Heart right ventricle (tissue), 16 donors: ENCODE results near the gene STAM. TPM values are rescaled to one million over a fixed set of nuclear protein-coding genes. Genes with fewer than 3 reads are reported as not detected.

Experiments used
- ATAC-seq, 8 donors: fragments of 200-7000 bp; cut with Tn5 transposase; one replicate each; pipeline ENCODE4 v1.9.1; 2020; ENCODE audit warnings: mild to moderate bottlenecking in 8 of 8, moderate library complexity in 8 of 8, moderate number of reproducible peaks in 1 of 8
- DNase-seq, 2 donors: peaks; one replicate each; pipeline ENCODE4 v3.0.0-alpha.2; 2020
- H3K27ac ChIP-seq, 10 donors: fragments of 200-600 bp; sonication (generic) in 2 of 10; one replicate each; pipeline versions ENCODE4 v1.5.0 to v1.8.0; 2020 to 2022; ENCODE audit warnings: mild to moderate bottlenecking in 3 of 10
- H3K27me3 ChIP-seq, 7 donors: fragments of 200-600 bp; one replicate each; pipeline ENCODE4 v1.8.0; 2021 to 2022; ENCODE audit warnings: mild to moderate bottlenecking in 2 of 7
- H3K36me3 ChIP-seq, 9 donors: fragments of 200-600 bp; sonication (generic) in 1 of 9; one replicate each; pipeline versions ENCODE4 v1.5.0 to v1.8.0; 2020 to 2022; ENCODE audit warnings: mild to moderate bottlenecking in 2 of 9
- H3K4me1 ChIP-seq, 9 donors: fragments of 200-600 bp; sonication (generic) in 1 of 9; one replicate each; pipeline versions ENCODE4 v1.5.0 to v1.8.0; 2020 to 2022; ENCODE audit warnings: mild to moderate bottlenecking in 4 of 9
- H3K4me3 ChIP-seq, 10 donors: fragments of 200-600 bp; sonication (generic) in 2 of 10; one replicate each; pipeline versions ENCODE4 v1.5.0 to v1.8.0; 2020 to 2022; ENCODE audit warnings: mild to moderate bottlenecking in 7 of 10, moderate library complexity in 2 of 10
- H3K9me3 ChIP-seq, 11 donors: fragments of 200-600 bp in 10 of 11; sonication (generic) in 2 of 11; one replicate each; pipeline versions ENCODE4 v1.5.0 to v1.8.0; 2013 to 2022; ENCODE audit warnings: mild to moderate bottlenecking in 2 of 11, control low read depth in 1 of 11, moderate library complexity in 1 of 11
- CTCF ChIP-seq, 9 donors: fragments of 200-600 bp; sonication (generic) in 2 of 9; IDR thresholded peaks; one replicate each; pipeline versions ENCODE4 v1.5.0 to v1.8.0; 2021 to 2022; ENCODE audit warnings: antibody characterized with exemption in 9 of 9, mild to moderate bottlenecking in 5 of 9, moderate library complexity in 1 of 9
- WGBS, 2 donors: extraction: QIAGEN DNeasy Blood & Tissue Kit; methylation state at CpG; one replicate each; pipeline ENCODE4 v1.1.7; 2013; ENCODE audit warnings: inconsistent platforms in 1 of 2; 5-methylcytosine and 5-hydroxymethylcytosine counted together
- intact Hi-C, 10 donors: fragments of 100-400 bp; cut with DNase I; formaldehyde crosslinking; loops; one replicate each; pipeline versions ENCODE4 v1.11.1 to v1.14.2; 2022
- polyA plus RNA-seq, 2 donors: library from polyadenylated mRNA; stranded (reverse); fragments of 200-250 nt; gene quantifications; one replicate each; pipeline ENCODE4 v1.2.3, GENCODE V29; 2013
- total RNA-seq, 10 donors: library from RNA; stranded (reverse); fragmentation: NEBNext Ultra II Directional in 3 of 10; extraction: Animal tissue kit (Norgen Biotek cat#: 25700) in 3 of 10; gene quantifications; one replicate each; pipeline versions ENCODE4 v1.2.1 to v1.2.4, GENCODE V29; 2021 to 2023
- donor health status: Arrhythmogenic right ventricular cardiomyopathy.
- donor health status: ischemic (EF 13 %, LVEDD 7.1; RV severe dilation, severe dysfunction).
- donor health status: healthy with polysubstance abuse.
- donor health status: DM: no; HTN: yes; CAD: no.
- donor health status: DM: no; HTN: no; CAD: no.
- donor health status: ischemic (EF 25% LVEDD 6.9; RV normal size, moderate dysfunction).
- donor health status: ischemic (EF 25% LVEDD 5.7; RV mildly dilated, moderate dysfunction).
- donor health status: healthy.
- donor health status: DM: yes; HTN: yes; CAD: no.
- donor health status: Ischemic cardiomyopathy.
- donor health status: ischemic (EF 35%, LVEDD 5.7; RV mildly dilated, moderate dysfunction).
- donor health status: nonischemic (EF 11% LVEDD 7.7; RV severe dilation, severe dysfunction).
- donor health status: DM: yes; HTN: yes; CAD: no.
- donor health status: PGD.
- donor health status: ischemic (EF 29% LVEDD 5.4; RV normal size, mild dysfunction).
- donor health status: nonischemic (EF 23%, LVEDD 6.1; RV moderate dilation, normal function).

The STAM gene
- total and polyA plus RNA-seq, 12 donors = 9.9 to 43.5 (median 29.3) TPM

GRCh38 chr10:17698696-17699095 lies 54.7 kb downstream of the STAM start:
- TF ChIP-seq CTCF (IDR thresholded peaks at IDR 0.05) = no peak
- Histone ChIP-seq H3K27ac (no peak overlapping the region), H3K9me3 (no peaks in the 10 kb centered on the region), H3K36me3 (peaks cover 0 to 98% (median 5%) of the 10 kb centered on the region in 9 donors), H3K4me1 (no peaks in the 10 kb centered on the region), H3K4me3 (no peak overlapping the region), H3K27me3 (no peaks in the 10 kb centered on the region)
- DNase-seq = no peak
- WGBS, 2 donors = 97 to 98% methylated on average over 4 of the region's 4 CpGs
- intact Hi-C loops = no loop called here
- no peak for ATAC-seq

- H3K27ac ChIP-seq = no peak overlapping the region
- H3K9me3 ChIP-seq = no peaks in the 10 kb centered on the region
- H3K4me3 ChIP-seq = no peak overlapping the region
- H3K36me3 ChIP-seq = peaks cover 0 to 99% (median 19%) of the 10 kb centered on the region in 9 donors
- no peak for ATAC-seq
- 98 to 100% methylated on average over 3 of the region's 3 CpGs for WGBS, 2 donors
- intact Hi-C loops = no loop called here
- H3K27me3 ChIP-seq = no peaks in the 10 kb centered on the region
- H3K4me1 ChIP-seq = no peaks in the 10 kb centered on the region
- no peak for DNase-seq
- no peak for TF ChIP-seq CTCF (IDR thresholded peaks at IDR 0.05)
These were observed 57.4 kb downstream of the STAM start for GRCh38 chr10:17701301-17701700.

GRCh38 chr10:17703706-17704105 lies 59.8 kb downstream of the STAM start:
- peaks cover 0 to 99% (median 26%) of the 10 kb centered on the region in 9 donors for H3K36me3 ChIP-seq
- no peak for ATAC-seq
- 99 to 100% methylated on average over 3 of the region's 3 CpGs for whole genome bisulfite sequencing, 2 donors

GRCh38 chr10:17708821-17709220 lies 64.9 kb downstream of the STAM start:
- TF ChIP-seq CTCF (IDR thresholded peaks at IDR 0.05) = no peak
- WGBS, 2 donors = 97 to 98% methylated on average over 10 of the region's 10 CpGs
- Histone ChIP-seq H3K4me1 (peaks cover 0 to 10% (median 0%) of the 10 kb centered on the region in 9 donors), H3K36me3 (peaks cover 0 to 100% (median 45%) of the 10 kb centered on the region in 9 donors), H3K27ac (no peak overlapping the region), H3K9me3 (no peaks in the 10 kb centered on the region), H3K4me3 (no peak overlapping the region), H3K27me3 (no peaks in the 10 kb centered on the region)
- intact Hi-C loops = no loop called here
- ATAC-seq (no peak), DNase-seq (no peak)

More at GRCh38 chr10:17703706-17704105, 59.8 kb downstream of the STAM start:
- no peak overlapping the region for H3K27ac ChIP-seq
- no peaks in the 10 kb centered on the region for H3K9me3 ChIP-seq
- DNase-seq = no peak
- no peaks in the 10 kb centered on the region for H3K4me1 ChIP-seq
- intact Hi-C loops = no loop called here
- no peak overlapping the region for H3K4me3 ChIP-seq
- H3K27me3 ChIP-seq = no peaks in the 10 kb centered on the region
- TF ChIP-seq CTCF (IDR thresholded peaks at IDR 0.05) = no peak
